GM12874 (cell line): Measurements from ENCODE around the gene PEMT.

Experiments used
- TF ChIP-seq, protein P1 (sequence below): IDR thresholded peaks from 2 replicates; pipeline ENCODE4 v1.5.1; 2011; ENCODE audit warnings: low read depth, mild to moderate bottlenecking, control low read depth, low read length, moderate library complexity; ENCODE audit not compliant: insufficient read depth

Gene PEMT

DNA sequence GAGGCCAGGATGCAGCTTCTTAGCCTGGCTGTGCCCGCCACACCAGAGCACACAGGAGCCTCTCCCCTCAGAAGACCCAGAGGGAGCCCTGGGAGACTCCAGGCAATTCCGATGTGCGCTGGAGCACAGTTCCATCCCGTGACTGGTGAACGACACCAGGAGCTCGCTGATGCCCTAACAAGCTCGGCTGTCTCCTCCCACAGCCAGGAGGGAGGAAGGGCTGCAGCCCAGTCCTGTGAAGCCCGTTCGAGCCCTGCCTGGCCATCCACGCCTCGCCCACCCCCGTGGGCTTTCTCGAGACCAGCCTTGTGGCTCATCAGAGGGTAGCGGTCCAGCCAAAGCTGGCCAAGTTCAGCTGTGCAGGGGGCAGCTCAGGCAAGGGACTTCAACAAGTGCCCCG lies 73.5 kb downstream of the PEMT start:
- TF ChIP-seq, protein P1, sequence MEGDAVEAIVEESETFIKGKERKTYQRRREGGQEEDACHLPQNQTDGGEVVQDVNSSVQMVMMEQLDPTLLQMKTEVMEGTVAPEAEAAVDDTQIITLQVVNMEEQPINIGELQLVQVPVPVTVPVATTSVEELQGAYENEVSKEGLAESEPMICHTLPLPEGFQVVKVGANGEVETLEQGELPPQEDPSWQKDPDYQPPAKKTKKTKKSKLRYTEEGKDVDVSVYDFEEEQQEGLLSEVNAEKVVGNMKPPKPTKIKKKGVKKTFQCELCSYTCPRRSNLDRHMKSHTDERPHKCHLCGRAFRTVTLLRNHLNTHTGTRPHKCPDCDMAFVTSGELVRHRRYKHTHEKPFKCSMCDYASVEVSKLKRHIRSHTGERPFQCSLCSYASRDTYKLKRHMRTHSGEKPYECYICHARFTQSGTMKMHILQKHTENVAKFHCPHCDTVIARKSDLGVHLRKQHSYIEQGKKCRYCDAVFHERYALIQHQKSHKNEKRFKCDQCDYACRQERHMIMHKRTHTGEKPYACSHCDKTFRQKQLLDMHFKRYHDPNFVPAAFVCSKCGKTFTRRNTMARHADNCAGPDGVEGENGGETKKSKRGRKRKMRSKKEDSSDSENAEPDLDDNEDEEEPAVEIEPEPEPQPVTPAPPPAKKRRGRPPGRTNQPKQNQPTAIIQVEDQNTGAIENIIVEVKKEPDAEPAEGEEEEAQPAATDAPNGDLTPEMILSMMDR = no peak

DNA sequence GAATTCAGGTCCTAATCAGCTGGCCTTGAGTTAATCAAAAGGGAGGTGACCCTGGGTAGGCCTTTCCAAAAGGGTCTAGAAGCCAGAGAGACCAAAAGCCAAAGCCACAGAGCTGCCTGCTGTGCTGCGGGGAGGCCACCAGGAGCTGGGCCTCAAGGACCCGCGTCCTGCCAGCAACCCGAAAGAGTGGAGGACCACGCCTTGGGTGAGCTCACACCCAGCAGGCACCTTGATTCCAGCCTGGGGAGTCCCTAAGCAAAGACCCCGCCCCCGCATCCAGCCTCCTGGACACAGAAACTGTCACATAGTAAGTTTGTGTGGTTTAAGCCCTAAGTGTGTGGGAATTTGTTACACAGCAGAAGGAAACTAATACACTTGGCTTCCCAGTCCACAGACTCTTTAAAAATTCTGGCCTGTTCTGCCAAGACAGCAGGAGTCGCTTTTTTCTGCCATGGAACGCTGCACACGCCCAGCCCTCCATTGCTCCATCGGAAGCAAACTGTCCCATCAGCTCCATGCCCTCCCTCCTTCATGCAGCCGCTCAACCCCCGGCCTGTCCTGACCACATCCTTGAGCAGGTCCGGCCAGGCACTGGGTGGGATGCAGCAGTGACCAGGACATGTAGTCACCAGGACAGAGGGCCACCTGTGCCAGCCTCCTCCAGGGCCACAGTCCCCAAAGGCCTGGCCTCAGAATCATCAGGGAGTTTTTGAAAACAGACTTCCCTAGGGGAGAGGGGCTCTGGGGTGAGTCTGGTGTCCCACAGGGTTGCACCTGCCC lies 74.4 kb downstream of the PEMT start:
- TF ChIP-seq, protein P1 = no peak

DNA sequence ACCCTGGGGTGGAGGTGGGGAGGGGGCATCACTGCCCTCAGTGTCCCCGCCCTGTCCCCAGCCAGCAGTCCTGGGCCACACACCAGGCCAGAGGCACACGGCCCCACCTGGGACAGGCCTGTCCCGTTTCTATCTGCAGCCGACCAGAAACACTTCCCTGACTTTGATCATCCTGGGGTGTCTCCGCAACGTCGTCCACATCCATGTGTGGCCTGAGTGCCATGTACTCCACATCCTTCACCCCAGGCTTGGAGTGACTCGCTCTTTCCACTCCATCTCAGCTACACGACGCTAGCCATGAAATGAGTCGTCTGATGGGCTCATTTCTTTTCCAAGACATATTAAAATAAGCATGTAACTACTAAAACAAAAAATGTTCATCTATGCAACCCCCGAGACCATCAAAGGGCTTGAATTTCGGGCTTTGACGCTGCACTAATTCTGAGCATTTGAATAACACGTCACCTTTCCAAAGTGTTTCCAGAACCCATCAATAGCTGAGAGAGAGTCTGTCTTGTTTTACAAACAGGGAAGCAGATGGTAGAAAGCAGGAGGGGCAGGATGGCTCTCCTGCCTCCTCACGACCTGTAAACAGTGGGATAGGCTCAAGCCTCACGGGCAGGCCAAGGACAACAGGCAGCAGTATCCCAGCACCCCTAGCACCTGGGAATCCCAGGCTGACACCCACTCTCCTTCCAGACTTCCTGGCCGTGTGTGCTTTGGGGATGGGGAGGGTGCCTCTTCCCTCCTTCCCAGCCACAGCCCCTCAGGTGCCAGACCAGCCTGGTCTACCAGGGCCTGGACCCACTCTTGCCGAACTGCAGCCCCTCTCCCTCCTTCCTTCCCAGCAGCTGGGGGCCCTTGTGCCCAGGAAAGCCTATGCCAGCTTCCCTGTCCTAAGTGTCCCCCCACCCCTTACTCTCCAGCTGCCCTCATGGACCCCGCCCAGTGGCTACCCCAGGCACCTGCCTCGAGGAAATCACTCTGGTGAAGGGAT lies 75.3 kb downstream of the PEMT start:
- TF ChIP-seq, protein P1 = no peak

DNA sequence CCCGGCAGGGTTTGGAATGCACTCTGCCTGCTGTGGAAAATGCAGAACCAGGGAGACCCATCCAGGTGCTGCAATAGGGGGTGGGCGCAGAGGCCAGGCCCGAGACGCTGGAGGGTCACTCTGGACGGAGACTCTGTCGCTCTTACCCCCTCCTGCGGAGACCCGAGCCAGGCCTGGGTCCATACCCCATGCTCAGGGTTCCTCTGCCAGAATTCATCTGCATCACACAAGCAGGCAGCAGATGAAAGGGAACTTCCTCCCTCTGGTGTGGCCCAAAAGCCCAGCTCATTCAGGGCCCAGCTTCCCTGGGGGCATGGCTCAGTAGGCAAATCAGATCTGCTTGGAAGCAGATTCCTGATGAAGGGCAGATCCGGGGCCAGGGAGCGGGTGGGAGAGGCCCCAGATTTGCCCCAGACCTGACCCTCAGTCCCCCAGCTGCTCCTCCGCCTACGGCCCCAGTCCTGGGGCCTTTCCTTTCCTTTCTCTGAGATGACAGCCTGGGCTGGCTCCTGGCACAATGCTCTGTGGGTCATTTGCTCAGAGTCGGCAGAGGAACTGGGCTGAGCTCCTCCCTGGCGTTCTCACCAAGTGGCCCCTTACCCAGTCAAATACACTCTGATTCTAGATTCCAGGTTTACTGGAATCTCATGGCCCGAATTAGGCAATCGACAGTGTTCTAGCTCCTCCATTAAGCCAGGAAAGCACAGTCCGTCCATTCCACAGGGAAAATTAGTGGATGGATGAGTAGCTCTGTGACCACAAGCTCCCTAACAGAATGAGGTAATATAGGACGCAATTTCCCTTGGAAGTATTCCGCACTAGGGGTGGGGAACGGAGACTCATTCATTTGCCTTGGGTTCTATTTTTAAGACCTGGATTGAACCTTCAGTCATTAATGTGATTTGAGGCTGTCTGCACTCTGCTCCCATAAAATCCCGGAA lies 76.2 kb downstream of the PEMT start:
- TF ChIP-seq, protein P1 = no peak

DNA sequence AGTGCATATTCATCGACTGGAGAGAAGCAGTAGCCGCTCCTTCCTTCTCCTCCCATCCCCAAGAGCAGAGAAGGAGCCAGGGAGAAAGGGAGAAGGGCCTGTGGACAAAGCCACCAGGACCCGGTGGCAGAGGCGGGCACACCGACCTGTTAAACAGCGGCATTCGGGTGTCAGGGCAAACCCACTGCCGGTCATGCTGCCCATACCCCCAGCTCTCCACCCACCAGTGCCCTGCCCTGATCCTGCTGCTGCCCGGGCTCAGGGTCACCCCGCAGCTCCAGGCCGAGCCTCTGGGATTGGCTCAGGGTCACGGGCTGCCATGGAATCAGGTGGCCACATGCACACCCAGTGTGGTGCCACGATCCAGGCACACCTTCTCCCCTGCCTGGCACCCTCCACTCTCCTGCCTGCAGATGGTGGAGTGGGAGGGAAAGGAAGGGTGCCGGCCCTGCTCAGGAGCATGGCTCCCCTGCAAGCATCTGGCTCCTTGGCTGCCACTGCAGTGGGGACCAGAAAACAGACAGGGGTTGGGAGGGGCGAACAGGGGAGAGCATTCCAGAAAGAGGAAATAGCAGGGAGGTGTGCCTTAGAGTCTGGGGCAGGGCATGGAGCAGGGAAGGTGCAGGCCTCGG lies 77.0 kb downstream of the PEMT start:
- TF ChIP-seq, protein P1 = no peak

DNA sequence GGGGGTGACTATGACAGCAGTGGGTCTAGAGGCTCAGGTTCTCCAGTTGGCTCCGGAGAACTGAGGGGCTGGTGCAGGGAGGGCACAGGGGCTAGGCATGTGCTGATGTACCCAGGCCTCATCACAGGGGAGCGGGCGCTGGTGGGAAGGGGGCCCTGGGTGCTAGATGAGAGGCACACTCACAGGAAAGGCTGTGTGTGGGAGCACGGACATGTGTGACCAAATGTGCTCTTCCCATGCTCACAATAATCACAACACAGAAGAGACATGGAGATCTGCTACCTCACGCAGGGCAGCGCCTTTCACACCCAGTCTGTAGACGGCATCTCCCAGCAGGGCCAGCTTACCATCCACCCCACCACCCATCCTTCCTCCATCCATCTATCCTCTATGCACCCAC lies 77.9 kb downstream of the PEMT start:
- TF ChIP-seq, protein P1 = no peak
